Right lobe of liver (tissue), 4 donors: ENCODE results near the gene COLEC11.

ENCODE experiments used
- CTCF ChIP-seq, 4 donors: fragments of 200-600 bp in 3 of 4; fragments of 450-650 bp in 1 of 4; IDR thresholded peaks; one replicate each; pipeline versions ENCODE4 v1.5.1 to v1.8.0; 2016 to 2022; ENCODE audit warnings: antibody characterized with exemption in 4 of 4, mild to moderate bottlenecking in 2 of 4
- POLR2A ChIP-seq: fragments of 450-650 bp; IDR thresholded peaks from one replicate; pipeline ENCODE4 v1.6.1; 2017; ENCODE audit warnings: antibody characterized with exemption, mild to moderate bottlenecking
- donor health status: DM: no; HTN: no; CAD: no.
- donor health status: DM: no; HTN: no; CAD: no.
- donor health status: DM: no; HTN: yes; CAD: no.

GRCh38 chr2:3634596-3635121 is 39.7 kb downstream of the COLEC11 start:
- no peak for TF ChIP-seq CTCF (IDR thresholded peaks at IDR 0.05)
- no peak for TF ChIP-seq POLR2A
